Glomerular endothelial cell (primary cell): ENCODE measurements around the gene MATK. TPM values are rescaled to one million over a fixed set of nuclear protein-coding genes. Genes with fewer than 3 reads are reported as not detected.

ENCODE experiments used
- total RNA-seq: library from RNA; depleted of rRNA; stranded (reverse); fragments of >200 nt; gene quantifications from 2 replicates; pipeline ENCODE4 v1.2.3, GENCODE V29; 2015

MATK gene
- total RNA-seq, 1 donor from 2014 or later = not detected

Other genes starting within 250 kb of the MATK start
- gene TEKTIP1, start 247.2 kb downstream of the MATK start, total RNA-seq = not detected in 2 replicates
- gene MFSD12, start 228.8 kb downstream of the MATK start, total RNA-seq = 107 and 138 TPM in 2 replicates
- 121 and 129 TPM in 2 replicates for gene HMG20B, start 213.4 kb downstream of the MATK start, total RNA-seq
- 3.2 and 6.1 TPM in 2 replicates for gene GIPC3, start 200.9 kb downstream of the MATK start, total RNA-seq
- 1.9 and 2.7 TPM in 2 replicates for gene TBXA2R, start 179.5 kb downstream of the MATK start, total RNA-seq
- gene CACTIN, start 159.6 kb downstream of the MATK start, total RNA-seq = 36.6 and 38.4 TPM in 2 replicates
- 69.8 and 110 TPM in 2 replicates for gene PIP5K1C, start 85.9 kb downstream of the MATK start, total RNA-seq
- not detected in 2 replicates for gene TJP3, start 78.0 kb downstream of the MATK start, total RNA-seq
- gene APBA3, start 24.7 kb downstream of the MATK start, total RNA-seq = 25.8 and 50.1 TPM in 2 replicates
- gene MRPL54, start 23.7 kb downstream of the MATK start, total RNA-seq = 65.2 and 71.4 TPM in 2 replicates
- not detected in 2 replicates for gene RAX2, start 14.2 kb downstream of the MATK start, total RNA-seq
- 0.29 TPM in 1 of 2 replicates, not detected in the other for gene ZFR2, start 82.7 kb upstream of the MATK start, total RNA-seq
- not detected in 2 replicates for gene ATCAY, start 94.3 kb upstream of the MATK start, total RNA-seq
- not detected in 2 replicates for gene NMRK2, start 146.7 kb upstream of the MATK start, total RNA-seq
- 208 and 281 TPM in 2 replicates for gene DAPK3, start 184.7 kb upstream of the MATK start, total RNA-seq
- 1,981 and 2,501 TPM in 2 replicates for gene EEF2, start 199.1 kb upstream of the MATK start, total RNA-seq
- 31.6 and 34.7 TPM in 2 replicates for gene PIAS4, start 221.4 kb upstream of the MATK start, total RNA-seq